GM04503 (cell line): ENCODE results near the gene CDKAL1.
A peak's percentile ranks its signal among the peaks of the same experiment; 100 is the strongest.
"Not testable (repeated sequence)": the region's sequence is repeated elsewhere in the genome, so short reads cannot be mapped to it uniquely, and the experiment has no call there.

Experiments used
- DNase-seq: peaks from one replicate; pipeline ENCODE4 v3.0.0-alpha.2; 2012; ENCODE audit warnings: low read depth

CDKAL1 gene

DNA sequence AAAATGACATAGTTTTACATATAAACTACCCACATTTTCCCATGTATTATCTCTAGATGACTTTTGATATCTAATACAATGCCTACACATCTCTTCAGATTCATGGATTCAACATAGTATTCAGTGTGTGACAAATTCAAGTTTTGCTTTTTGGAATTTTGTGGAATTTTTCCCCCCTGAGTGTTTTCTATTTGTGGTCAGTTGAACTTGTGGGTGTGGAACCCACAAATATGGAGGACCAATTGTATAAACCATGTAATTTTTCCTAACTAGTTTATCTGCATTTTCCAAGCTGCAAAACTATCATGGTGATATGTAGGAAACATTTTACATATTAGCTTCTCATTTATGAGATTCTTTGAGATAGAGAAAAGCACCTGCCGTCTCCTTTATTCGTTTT lies 685.0 kb downstream of the CDKAL1 start:
- no peak for DNase-seq

- no peak for DNase-seq
Observed at GRCh38 chr6:21219856-21220255, 685.6 kb downstream of the CDKAL1 start.

DNA sequence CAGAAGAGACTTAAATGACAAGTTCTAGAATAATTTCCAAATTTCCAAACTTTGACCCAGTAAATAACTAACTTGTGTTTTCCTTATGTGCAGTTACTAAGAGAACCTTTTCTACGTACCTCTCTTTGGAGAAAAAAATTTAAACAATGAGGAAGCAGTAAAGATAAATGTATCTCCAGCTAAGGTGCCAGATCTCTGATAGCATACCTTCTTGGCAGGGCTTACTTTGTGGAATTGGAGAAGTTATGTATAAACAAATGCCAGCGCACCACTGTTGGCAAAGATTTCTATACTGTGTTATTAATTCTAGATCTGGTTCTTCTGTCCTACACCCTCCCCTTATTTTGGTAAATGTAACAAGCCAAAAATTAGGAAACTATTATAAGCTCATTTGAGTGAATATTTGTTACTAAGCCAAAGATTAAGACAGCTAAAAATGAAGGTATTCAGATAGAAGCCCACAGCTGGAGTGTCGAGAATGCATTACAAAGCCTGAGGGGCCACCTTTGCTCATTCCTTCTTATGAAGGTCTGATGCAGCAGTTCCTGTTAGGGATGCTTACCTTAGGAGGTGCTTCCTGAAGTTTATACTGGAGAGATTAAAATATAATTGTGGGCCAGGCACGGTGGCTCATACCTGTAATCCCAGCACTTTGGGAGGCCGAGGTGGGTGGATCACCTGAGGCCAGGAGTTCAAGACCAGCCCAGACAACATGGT lies 686.2 kb downstream of the CDKAL1 start:
- DNase-seq, result no peak

GRCh38 chr6:21222656-21223055 lies 688.4 kb downstream of the CDKAL1 start:
- DNase-seq, result no peak

DNA sequence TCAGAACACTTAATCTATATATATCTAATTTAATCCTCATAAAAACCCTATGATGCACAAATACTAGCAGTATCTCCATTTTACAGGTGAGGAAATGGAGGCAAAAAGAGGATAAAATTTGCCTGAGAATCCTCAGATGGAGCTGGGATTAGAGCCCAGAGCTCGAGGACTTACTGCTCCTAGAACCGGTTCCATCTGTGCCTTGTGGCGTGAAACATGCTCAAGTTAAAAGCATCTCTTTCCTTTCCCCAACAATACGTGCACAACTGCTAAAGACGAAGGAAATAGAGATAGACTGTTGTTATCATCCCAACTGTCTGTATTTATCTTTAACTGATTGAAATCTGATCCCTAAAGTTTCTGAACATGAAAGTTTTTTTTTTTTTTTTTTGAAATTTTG lies 691.7 kb downstream of the CDKAL1 start:
- no peak for DNase-seq

DNA sequence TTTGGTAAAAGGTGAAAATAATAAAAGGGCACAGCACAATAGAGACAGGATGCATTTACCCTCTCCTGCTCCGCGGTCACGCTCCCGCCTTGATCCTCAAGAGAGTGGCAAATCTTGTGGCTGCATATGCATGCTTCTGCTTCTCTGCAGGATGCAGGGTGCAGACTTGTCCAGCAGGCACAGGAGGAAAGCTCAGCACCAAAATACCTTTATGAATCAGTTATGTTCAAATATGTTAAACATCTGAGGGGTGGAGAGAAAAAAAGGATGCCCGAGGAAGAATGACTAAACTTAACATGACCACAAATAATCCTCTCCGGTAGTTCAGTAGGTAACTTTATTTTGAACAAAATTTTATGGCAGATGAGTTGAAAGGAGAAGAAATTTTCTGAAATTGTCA lies 693.2 kb downstream of the CDKAL1 start:
- no peak for DNase-seq

DNA sequence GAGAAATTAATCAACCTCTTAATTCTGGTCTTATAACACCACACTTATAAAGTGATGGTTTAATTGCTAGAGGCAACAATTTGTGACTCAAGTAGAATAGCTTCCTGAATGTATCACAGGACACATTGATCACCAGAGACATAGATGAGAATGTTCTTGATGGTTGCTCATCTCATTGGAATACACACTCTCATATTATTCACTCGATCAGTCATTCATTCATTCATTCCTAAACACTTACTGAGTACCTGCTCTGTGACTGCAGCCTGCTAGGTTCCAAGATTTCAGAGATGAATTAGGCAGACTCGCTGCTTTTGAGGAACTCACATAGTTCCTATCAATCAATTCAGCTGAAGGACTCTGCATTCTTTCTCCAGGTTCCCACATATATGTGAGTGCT lies 694.2 kb downstream of the CDKAL1 start:
- DNase-seq, result peak; percentile 18

- peak; percentile 7 for DNase-seq
Observed at GRCh38 chr6:21228876-21229460, 694.7 kb downstream of the CDKAL1 start.

DNA sequence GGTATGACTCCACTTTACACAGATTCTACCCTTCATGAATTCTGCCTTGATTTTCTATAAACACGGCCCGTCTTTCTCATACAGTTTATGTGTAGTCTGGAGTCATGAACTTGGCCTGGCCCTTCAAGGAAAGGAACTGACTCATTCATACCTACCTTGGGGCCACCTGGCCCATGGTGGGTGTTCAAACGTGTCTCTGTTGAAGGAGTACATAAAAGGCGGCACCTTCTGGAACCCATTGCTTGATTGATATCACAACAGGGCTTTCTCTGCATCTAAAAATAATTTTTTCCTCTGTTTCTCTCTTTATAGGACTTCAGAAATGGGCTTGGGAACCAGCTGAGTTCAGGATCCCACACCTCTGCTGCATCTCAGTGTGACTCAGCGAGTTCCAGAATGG lies 696.3 kb downstream of the CDKAL1 start:
- DNase-seq, result no peak

DNA sequence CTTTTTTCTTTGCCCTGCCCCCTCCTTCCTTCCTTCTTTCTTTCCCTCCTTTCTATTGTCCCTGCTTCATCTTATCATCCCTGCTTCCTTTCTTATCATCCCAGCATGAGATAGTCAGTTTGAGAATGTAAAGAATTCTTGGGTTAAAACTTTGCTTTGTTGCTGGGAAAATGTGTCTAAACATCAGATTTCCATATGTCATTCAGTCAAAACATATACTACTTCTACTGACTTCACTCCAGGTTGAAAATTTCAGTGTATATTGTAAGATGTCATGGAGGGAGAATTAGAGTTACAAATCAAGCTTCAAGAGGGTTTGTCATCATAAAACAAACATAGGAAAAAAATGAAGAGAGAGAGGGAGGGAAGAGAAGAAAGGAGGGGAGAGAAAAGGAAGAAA lies 700.9 kb downstream of the CDKAL1 start:
- no peak for DNase-seq

GRCh38 chr6:21238208-21238607 lies 704.0 kb downstream of the CDKAL1 start:
- no peak for DNase-seq

DNA sequence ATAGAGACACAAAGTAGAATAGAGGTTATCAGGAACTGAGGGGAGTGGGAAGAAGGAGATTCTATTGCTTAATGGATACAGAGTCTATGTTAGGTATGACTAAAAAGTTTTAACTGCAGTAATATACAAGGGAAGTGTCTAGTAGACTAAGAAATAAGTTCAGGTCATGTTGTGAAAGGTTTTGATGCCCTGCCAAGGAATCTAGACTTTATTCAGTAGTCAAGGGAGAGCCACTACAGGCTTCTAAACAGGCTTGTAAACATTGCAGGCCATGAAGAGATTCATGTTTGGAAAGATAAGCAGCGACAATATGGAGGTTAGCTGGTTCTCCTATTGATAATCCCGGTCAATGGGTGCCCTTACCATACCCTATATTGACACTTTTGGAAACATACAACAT lies 706.5 kb downstream of the CDKAL1 start:
- DNase-seq, result no peak

GRCh38 chr6:21241231-21242130 lies 707.2 kb downstream of the CDKAL1 start:
- no peak for DNase-seq

DNA sequence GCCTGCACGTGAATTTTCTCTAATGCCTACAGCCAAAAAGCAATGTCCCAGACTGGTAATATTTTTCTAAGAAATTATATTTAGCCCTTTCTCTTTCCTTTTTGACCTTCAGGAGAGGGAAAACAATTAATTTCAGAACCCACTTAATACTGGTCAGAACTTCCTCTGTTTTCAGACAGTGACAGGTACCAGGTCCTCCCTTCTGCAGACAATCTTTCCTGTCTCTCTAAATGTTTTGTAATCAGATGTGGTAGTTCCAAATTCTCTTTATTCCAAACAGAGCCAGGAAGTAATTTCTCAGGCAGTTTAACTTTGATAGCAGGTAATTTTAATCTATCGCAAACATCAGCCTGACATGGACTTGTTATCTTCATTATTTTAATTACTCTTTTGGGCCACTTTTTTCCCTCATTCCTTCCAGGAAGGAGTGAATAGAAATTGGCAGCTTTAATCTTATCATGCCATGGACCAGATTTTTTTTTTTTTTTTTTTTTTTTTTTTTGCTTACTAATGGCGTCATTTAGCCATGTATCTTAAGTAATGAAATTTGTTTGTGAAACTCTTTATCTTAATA lies 710.7 kb downstream of the CDKAL1 start:
- DNase-seq, result no peak

GRCh38 chr6:21245488-21245887 lies 711.2 kb downstream of the CDKAL1 start:
- no peak for DNase-seq

- no peak for DNase-seq
Observed at GRCh38 chr6:21246075-21246474, 711.8 kb downstream of the CDKAL1 start.

DNA sequence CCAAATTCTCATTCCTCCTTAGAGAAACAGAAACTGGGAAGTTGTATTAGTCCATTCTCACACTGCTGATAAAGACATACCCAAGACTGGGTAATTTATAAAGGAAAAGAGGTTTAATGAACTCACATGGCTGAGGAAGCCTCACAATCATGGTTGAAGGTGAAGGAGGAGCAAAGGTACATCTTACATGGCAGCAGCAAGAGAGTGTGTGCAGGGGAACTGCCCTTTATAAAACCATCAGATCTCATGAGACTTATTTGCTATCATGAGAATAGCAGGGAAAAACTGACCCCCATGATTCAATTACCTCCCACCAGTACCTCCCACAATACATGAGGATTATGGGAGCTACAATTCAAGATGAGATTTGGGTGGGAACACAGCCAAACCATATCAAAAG lies 720.2 kb downstream of the CDKAL1 start:
- DNase-seq, result not testable (repeated sequence)

DNA sequence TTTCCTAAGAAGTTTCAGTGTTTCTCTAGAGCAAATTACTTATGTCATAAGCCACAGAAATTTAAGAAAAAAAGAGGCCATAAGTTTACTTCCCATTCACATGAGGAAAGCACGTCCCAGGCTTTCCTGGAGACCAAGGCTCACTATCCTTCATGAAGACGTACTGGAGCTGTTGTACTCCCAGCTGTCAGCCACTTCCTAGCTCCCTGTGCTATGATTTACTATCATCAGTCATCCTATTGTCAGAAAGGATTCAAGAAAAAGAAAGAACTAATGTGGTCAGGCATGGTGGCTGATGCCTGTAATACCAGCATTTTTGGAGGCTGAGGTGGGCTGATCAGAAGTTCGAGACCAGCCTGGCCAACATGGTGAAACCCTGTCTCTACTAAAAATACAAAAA lies 721.9 kb downstream of the CDKAL1 start:
- DNase-seq, result no peak

GRCh38 chr6:21257125-21257524 lies 722.9 kb downstream of the CDKAL1 start:
- no peak for DNase-seq

DNA sequence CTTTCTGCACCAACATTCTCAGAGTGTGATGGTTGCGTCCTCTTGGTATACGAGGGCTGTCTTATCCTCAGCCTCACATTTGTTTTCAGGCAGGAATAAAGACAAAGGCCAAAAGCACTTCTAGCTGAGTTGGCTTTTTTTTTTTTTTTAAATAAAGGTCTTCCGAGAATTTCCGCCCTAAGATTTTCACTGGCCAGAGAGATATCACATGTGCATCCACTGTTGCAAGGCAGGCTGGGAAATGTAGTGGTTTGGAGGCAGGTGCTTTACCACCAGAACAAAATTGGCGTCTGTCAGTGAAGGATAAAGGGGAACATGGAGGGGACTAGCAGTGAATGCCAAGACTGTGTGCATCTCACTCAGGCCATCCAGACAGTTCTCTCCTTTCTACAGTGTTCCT lies 724.4 kb downstream of the CDKAL1 start:
- no peak for DNase-seq

DNA sequence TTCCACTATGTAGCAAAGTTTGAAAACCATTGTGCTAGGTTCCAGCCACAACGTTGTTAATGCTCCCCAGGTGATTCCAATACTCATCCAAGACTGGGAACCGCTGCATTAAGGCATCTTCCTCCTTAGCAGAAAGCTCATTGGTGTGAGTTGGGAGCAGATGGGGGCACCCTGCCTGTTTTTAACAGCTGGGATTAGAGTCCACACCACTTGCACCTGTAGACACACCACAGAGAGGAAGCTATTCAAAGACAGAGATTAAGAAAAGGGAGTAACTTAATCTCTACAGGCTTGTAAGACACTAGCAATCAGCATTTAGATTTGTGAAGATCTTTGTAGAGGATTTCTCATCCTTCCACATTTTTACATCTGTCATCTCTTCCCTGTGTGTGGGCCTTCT lies 725.4 kb downstream of the CDKAL1 start:
- DNase-seq, result no peak

DNA sequence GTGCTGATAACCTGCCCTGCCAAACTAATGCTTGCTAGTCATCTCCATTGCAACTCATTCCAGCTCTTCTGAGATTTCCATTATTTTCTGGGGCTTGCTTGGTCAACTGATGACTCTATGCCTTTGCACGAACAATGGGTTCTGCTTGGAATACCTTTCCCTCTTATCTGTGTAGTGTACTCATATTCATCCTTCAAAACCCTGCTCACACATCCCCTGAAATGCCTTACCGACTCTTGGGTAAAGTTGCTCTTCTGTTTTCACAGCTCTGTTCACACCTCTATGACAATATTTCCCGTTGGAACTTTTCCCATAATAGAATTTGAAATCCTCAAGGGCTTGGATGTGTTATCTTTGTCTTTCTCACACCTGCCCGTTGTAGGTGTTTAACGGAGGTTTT lies 728.2 kb downstream of the CDKAL1 start:
- DNase-seq, result no peak
